Fibroblast of lung (primary cell): Measurements from ENCODE around the gene CRHR1.

Experiments used
- CTCF ChIP-seq, 2 donors: IDR thresholded peaks in 1 of 2; conservative IDR thresholded peaks in 1 of 2; 1 replicate in 1 of 2; 2 replicates in 1 of 2; pipeline ENCODE4 v1.5.1; 2011 to 2012; ENCODE audit warnings: low read length in 2 of 2, control low read depth in 1 of 2, inconsistent platforms in 1 of 2, low read depth in 1 of 2, mild to moderate bottlenecking in 1 of 2
- EZH2 ChIP-seq: IDR thresholded peaks from 2 replicates; pipeline ENCODE4 v1.5.1; 2012; ENCODE audit warnings: low read length, control low read depth, mild to moderate bottlenecking; ENCODE audit errors: missing control alignments

- TF ChIP-seq CTCF (conservative IDR thresholded peaks at IDR 0.05 in 1 of 2, IDR thresholded peaks at IDR 0.05 in 1 of 2; ENCODE audit: low read depth in 1 of 2, low read length in 2 of 2) (no peak), EZH2 (no peak)
These were observed 6.3 kb downstream of the CRHR1 start for GRCh38 chr17:45790296-45790922.
